Hepatocyte (in vitro differentiated cells): Measurements from ENCODE around the gene GDPD5. TPM values are rescaled to one million over a fixed set of nuclear protein-coding genes. Genes with fewer than 3 reads are reported as not detected.

Experiments
- DNase-seq: peaks from one replicate; pipeline ENCODE4 v3.0.0-alpha.2; 2016; ENCODE audit warnings: low spot score
- H2AFZ ChIP-seq: fragments of 200-600 bp; sonication (generic); 2 replicates; pipeline ENCODE4 v1.6.0; 2016; ENCODE audit warnings: antibody characterized with exemption, mild to moderate bottlenecking
- H3K27ac ChIP-seq: fragments of 200-600 bp; sonication (generic); 2 replicates; pipeline ENCODE4 v1.5.1; 2016; ENCODE audit warnings: mild to moderate bottlenecking
- H3K27me3 ChIP-seq: fragments of 200-600 bp; sonication (generic); 2 replicates; pipeline ENCODE4 v1.6.1; 2016
- H3K36me3 ChIP-seq: fragments of 200-600 bp; sonication (generic); replicated peaks from 2 replicates; pipeline ENCODE4 v1.5.1; 2016; ENCODE audit warnings: low read depth; ENCODE audit not compliant: insufficient read depth
- H3K4me1 ChIP-seq: fragments of 200-600 bp; sonication (generic); 2 replicates; pipeline ENCODE4 v1.5.1; 2016; ENCODE audit warnings: mild to moderate bottlenecking, moderate library complexity; ENCODE audit not compliant: insufficient read depth
- H3K4me2 ChIP-seq: fragments of 200-600 bp; sonication (generic); 2 replicates; pipeline ENCODE4 v1.6.0; 2016
- H3K4me3 ChIP-seq: fragments of 200-600 bp; sonication (generic); 2 replicates; pipeline ENCODE4 v1.5.1; 2016; ENCODE audit warnings: mild to moderate bottlenecking
- H3K79me2 ChIP-seq: fragments of 200-600 bp; sonication (generic); 2 replicates; pipeline ENCODE4 v1.6.0; 2017; ENCODE audit warnings: mild to moderate bottlenecking
- H3K9me2 ChIP-seq: fragments of 200-600 bp; sonication (generic); replicated peaks from 2 replicates; pipeline ENCODE4 v1.6.0; 2017; ENCODE audit warnings: mild to moderate bottlenecking; ENCODE audit not compliant: insufficient read depth
- H3K9me3 ChIP-seq: fragments of 200-600 bp; sonication (generic); 2 replicates; pipeline ENCODE4 v1.5.1; 2016; ENCODE audit warnings: low read depth, mild to moderate bottlenecking
- H4K20me1 ChIP-seq: fragments of 200-600 bp; sonication (generic); 2 replicates; pipeline ENCODE4 v1.6.0; 2016; ENCODE audit warnings: mild to moderate bottlenecking; ENCODE audit not compliant: insufficient read depth, poor library complexity, severe bottlenecking
- EZH2 ChIP-seq: fragments of 200-600 bp; sonication (generic); IDR thresholded peaks from 2 replicates; pipeline ENCODE4 v1.6.1; 2016; ENCODE audit warnings: antibody characterized with exemption, mild to moderate bottlenecking, borderline replicate concordance
- EZH2phosphoT487 ChIP-seq: fragments of 200-600 bp; sonication (generic); IDR thresholded peaks from one replicate; pipeline ENCODE4 v1.6.1; 2018; ENCODE audit warnings: antibody characterized with exemption, mild to moderate bottlenecking, low read depth, moderate library complexity; ENCODE audit not compliant: unreplicated experiment, severe bottlenecking
- WGBS: methylation state at CpG from one replicate; pipeline ENCODE4 v1.1.6; 2016; ENCODE audit warnings: low lambda C conversion rate; ENCODE audit errors: missing lambda C conversion rate; 5-methylcytosine and 5-hydroxymethylcytosine counted together
- polyA plus RNA-seq: library from polyadenylated mRNA; unstranded; fragments of >200 nt; fragmentation: Nextera tagmentation; extraction: Ambion mirVana; gene quantifications from 2 replicates; pipeline ENCODE4 v1.2.1, GENCODE V29; 2016
- total RNA-seq: library from RNA; depleted of rRNA; stranded (reverse); fragments of >200 nt; gene quantifications from 2 replicates; pipeline ENCODE4 v1.2.3, GENCODE V29; 2014
- TF ChIP-seq, protein P1 (sequence below): fragments of 200-600 bp; sonication (generic); IDR thresholded peaks from 2 replicates; pipeline ENCODE4 v1.5.1; 2016; ENCODE audit warnings: antibody characterized with exemption, mild to moderate bottlenecking; ENCODE audit not compliant: poor library complexity

The GDPD5 gene
- total and polyA plus RNA-seq, 2 experiments from 2014 or later: 5.2 to 8.9 TPM

DNA sequence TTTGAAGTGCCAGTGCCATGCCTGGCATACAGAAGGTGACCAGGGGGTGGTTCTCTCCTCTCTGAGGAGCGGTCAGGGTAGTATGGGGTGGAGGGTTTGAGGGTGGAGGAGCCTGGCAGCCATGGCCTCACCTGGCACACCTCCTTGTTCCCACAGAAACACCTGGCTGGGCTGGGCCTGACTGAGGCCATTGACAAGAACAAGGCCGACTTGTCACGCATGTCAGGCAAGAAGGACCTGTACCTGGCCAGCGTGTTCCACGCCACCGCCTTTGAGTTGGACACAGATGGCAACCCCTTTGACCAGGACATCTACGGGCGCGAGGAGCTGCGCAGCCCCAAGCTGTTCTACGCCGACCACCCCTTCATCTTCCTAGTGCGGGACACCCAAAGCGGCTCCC, 45.9 kb upstream of the GDPD5 start:
- no peak overlapping the region for H2AFZ ChIP-seq
- H3K27me3 ChIP-seq: no peaks in the 10 kb centered on the region
- no peaks in the 10 kb centered on the region for H3K9me2 ChIP-seq
- no peaks in the 10 kb centered on the region for H3K9me3 ChIP-seq
- no peaks in the 10 kb centered on the region for H3K36me3 ChIP-seq
- TF ChIP-seq EZH2phosphoT487 (no peak), EZH2 (no peak)
- TF ChIP-seq, protein P1, sequence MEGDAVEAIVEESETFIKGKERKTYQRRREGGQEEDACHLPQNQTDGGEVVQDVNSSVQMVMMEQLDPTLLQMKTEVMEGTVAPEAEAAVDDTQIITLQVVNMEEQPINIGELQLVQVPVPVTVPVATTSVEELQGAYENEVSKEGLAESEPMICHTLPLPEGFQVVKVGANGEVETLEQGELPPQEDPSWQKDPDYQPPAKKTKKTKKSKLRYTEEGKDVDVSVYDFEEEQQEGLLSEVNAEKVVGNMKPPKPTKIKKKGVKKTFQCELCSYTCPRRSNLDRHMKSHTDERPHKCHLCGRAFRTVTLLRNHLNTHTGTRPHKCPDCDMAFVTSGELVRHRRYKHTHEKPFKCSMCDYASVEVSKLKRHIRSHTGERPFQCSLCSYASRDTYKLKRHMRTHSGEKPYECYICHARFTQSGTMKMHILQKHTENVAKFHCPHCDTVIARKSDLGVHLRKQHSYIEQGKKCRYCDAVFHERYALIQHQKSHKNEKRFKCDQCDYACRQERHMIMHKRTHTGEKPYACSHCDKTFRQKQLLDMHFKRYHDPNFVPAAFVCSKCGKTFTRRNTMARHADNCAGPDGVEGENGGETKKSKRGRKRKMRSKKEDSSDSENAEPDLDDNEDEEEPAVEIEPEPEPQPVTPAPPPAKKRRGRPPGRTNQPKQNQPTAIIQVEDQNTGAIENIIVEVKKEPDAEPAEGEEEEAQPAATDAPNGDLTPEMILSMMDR: no peak
- H3K4me1 ChIP-seq: no peaks in the 10 kb centered on the region
- H3K27ac ChIP-seq: no peak overlapping the region
- no peak for DNase-seq
- H3K4me2 ChIP-seq: no peak overlapping the region
- H3K4me3 ChIP-seq: no peak overlapping the region
- H4K20me1 ChIP-seq: peaks cover 31% of the 10 kb centered on the region
- H3K79me2 ChIP-seq: peaks cover 31% of the 10 kb centered on the region
- 97% methylated on average over 14 of the region's 14 CpGs for WGBS

DNA sequence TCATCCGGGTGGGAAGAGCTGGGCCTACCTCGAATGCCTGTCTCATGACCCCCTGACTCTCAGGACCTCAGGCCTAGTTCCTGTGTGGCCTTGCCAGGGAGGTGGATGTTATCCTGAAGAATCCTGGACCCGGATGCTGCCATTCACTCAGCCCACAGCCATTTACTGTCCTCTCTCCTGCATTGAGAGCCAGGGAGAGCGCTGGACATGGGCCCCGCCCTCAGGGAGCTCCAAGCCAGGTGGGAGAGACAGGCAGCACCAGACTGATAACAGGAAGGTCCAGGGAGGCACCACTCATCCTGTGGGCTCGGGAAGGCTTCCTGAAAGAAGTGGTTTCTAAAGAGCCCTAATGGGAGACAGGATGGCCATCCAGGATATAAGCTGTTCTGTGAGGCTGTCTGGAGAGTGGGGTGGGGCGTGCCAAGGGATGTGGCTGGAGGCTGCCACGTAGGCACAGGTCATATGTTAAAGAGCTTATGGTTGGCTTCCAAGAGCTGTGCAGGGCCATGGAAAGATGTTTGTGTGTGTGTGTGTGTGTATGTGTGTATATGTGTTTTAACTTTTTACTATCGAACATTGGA, 44.9 kb upstream of the GDPD5 start:
- H3K27me3 ChIP-seq: no peaks in the 10 kb centered on the region
- no peaks in the 10 kb centered on the region for H3K9me3 ChIP-seq
- DNase-seq: no peak
- 95% methylated on average over 8 of the region's 9 CpGs for whole genome bisulfite sequencing
- peaks cover 6% of the 10 kb centered on the region for H3K4me1 ChIP-seq
- no peak overlapping the region for H3K27ac ChIP-seq
- H2AFZ ChIP-seq: no peak overlapping the region
- H3K36me3 ChIP-seq: no peaks in the 10 kb centered on the region
- H3K79me2 ChIP-seq: peaks cover 41% of the 10 kb centered on the region
- H3K4me2 ChIP-seq: no peak overlapping the region
- no peak overlapping the region for H3K4me3 ChIP-seq
- H4K20me1 ChIP-seq: peaks cover 41% of the 10 kb centered on the region
- no peaks in the 10 kb centered on the region for H3K9me2 ChIP-seq
- TF ChIP-seq EZH2phosphoT487: no peak
- no peak for TF ChIP-seq EZH2
- TF ChIP-seq, protein P1: no peak

DNA sequence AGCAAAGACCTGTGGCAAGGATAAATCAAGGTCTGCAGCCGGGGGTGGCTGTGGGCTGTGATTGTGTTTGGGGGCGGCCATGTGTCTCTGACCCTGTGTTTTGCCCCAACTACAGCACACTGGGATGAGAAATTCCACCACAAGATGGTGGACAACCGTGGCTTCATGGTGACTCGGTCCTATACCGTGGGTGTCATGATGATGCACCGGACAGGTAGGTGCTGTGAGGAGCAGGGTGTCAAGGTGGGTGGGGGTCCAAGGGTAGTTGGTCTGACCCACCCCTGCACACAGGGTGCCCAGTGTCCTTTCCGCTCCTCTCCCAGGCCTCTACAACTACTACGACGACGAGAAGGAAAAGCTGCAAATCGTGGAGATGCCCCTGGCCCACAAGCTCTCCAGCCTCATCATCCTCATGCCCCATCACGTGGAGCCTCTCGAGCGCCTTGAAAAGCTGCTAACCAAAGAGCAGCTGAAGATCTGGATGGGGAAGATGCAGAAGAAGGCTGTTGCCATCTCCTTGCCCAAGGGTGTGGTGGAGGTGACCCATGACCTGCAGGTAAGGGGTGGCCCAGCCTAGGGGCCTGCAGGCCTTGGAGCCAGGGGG, 43.0 kb upstream of the GDPD5 start:
- peaks cover 21% of the 10 kb centered on the region for H3K4me1 ChIP-seq
- no peaks in the 10 kb centered on the region for H3K27me3 ChIP-seq
- peaks cover 54% of the 10 kb centered on the region for H4K20me1 ChIP-seq
- H3K9me2 ChIP-seq: no peaks in the 10 kb centered on the region
- no peak overlapping the region for H2AFZ ChIP-seq
- no peak for DNase-seq
- no peak overlapping the region for H3K27ac ChIP-seq
- no peaks in the 10 kb centered on the region for H3K9me3 ChIP-seq
- no peaks in the 10 kb centered on the region for H3K36me3 ChIP-seq
- H3K79me2 ChIP-seq: peaks cover 60% of the 10 kb centered on the region
- 93% methylated on average over 14 of the region's 14 CpGs for WGBS
- H3K4me2 ChIP-seq: no peak overlapping the region
- H3K4me3 ChIP-seq: no peak overlapping the region
- TF ChIP-seq EZH2phosphoT487 (no peak), EZH2 (no peak)
- TF ChIP-seq, protein P1: no peak
